ENCODE measurements around the gene AK4. TPM values are rescaled to one million over a fixed set of nuclear protein-coding genes. Genes with fewer than 3 reads are reported as not detected.
"Not testable (repeated sequence)": the region's sequence is repeated elsewhere in the genome, so short reads cannot be mapped to it uniquely, and the experiment has no call there.

The AK4 gene
- polyA plus RNA-seq (ENCODE audit: insufficient read length in 4 of 4) = 10 to 100 TPM; 33.9 to 71.4 (median 56.0) TPM

GRCh38 chr1:65148178-65148547 lies at the start of gene AK4:
TSS of gene AK4 (plus strand) at chr1:65148203. CDS start at chr1:65148408, 205 bp downstream.
- DNase-seq (ENCODE audit: low read depth in 4 of 4, low spot score in 2 of 4) = not testable (repeated sequence)

GRCh38 chr1:65103807-65104206 lies 44.2 kb upstream of the AK4 start:
- DNase-seq (ENCODE audit: low read depth in 4 of 4, low spot score in 2 of 4) = no peak

GRCh38 chr1:65104854-65105534 lies 43.0 kb upstream of the AK4 start:
- DNase-seq (ENCODE audit: low read depth in 4 of 4, low spot score in 2 of 4) = no peak

GRCh38 chr1:65105596-65105995 lies 42.4 kb upstream of the AK4 start:
- no peak for DNase-seq (ENCODE audit: low read depth in 4 of 4, low spot score in 2 of 4)

- DNase-seq (ENCODE audit: low read depth in 4 of 4, low spot score in 2 of 4) = no peak
Measured at GRCh38 chr1:65108025-65108642, 39.9 kb upstream of the AK4 start.

- no peak for DNase-seq (ENCODE audit: low read depth in 4 of 4, low spot score in 2 of 4)
Measured at GRCh38 chr1:65109487-65109886, 38.5 kb upstream of the AK4 start.

GRCh38 chr1:65112811-65113210 lies 35.2 kb upstream of the AK4 start:
- no peak for DNase-seq (ENCODE audit: low read depth in 4 of 4, low spot score in 2 of 4)

GRCh38 chr1:65113298-65113697 lies 34.7 kb upstream of the AK4 start:
- DNase-seq (ENCODE audit: low read depth in 4 of 4, low spot score in 2 of 4) = no peak

GRCh38 chr1:65114322-65114721 lies 33.7 kb upstream of the AK4 start:
- DNase-seq (ENCODE audit: low read depth in 4 of 4, low spot score in 2 of 4) = peak in 3 of 4 donors; percentile 5 to 47 (median 40)

- no peak for DNase-seq (ENCODE audit: low read depth in 4 of 4, low spot score in 2 of 4)
Measured at GRCh38 chr1:65119951-65120350, 28.1 kb upstream of the AK4 start.

- not testable (repeated sequence) for DNase-seq (ENCODE audit: low read depth in 4 of 4, low spot score in 2 of 4)
Measured at GRCh38 chr1:65129104-65129503, 18.9 kb upstream of the AK4 start.

GRCh38 chr1:65138524-65138923 lies 9.5 kb upstream of the AK4 start:
- DNase-seq (ENCODE audit: low read depth in 4 of 4, low spot score in 2 of 4) = no peak

- DNase-seq (ENCODE audit: low read depth in 4 of 4, low spot score in 2 of 4) = not testable (repeated sequence)
Measured at GRCh38 chr1:65139793-65140192, 8.2 kb upstream of the AK4 start.

- peak in 2 of 4 donors; percentile 14 to 21 for DNase-seq (ENCODE audit: low read depth in 4 of 4, low spot score in 2 of 4)
Measured at GRCh38 chr1:65141394-65141793, 6.6 kb upstream of the AK4 start.

- no peak for DNase-seq (ENCODE audit: low read depth in 4 of 4, low spot score in 2 of 4)
Measured at GRCh38 chr1:65141918-65142317, 6.1 kb upstream of the AK4 start.

GRCh38 chr1:65143112-65143658 lies 4.8 kb upstream of the AK4 start:
- DNase-seq (ENCODE audit: low read depth in 4 of 4, low spot score in 2 of 4) = not testable (repeated sequence)

GRCh38 chr1:65146908-65147423 lies 1.0 kb upstream of the AK4 start:
- no peak for DNase-seq (ENCODE audit: low read depth in 4 of 4, low spot score in 2 of 4)

GRCh38 chr1:65147424-65148177 lies 402 bp upstream of the AK4 start:
- peak in 1 of 4 donors; percentile 23 for DNase-seq (ENCODE audit: low read depth in 4 of 4, low spot score in 2 of 4)

GRCh38 chr1:65148548-65149350 lies 746 bp downstream of the AK4 start:
- peak in 1 of 4 donors; percentile 29 for DNase-seq (ENCODE audit: low read depth in 4 of 4, low spot score in 2 of 4)
